ENCODE data around the gene WLS.
"Not testable (repeated sequence)": the region's sequence is repeated elsewhere in the genome, so short reads cannot be mapped to it uniquely, and the experiment has no call there.

The WLS gene

GRCh38 chr1:68164918-68165317 lies 67.4 kb downstream of the WLS start:
- no peak overlapping the region for H3K4me3 ChIP-seq (ENCODE audit: control insufficient read depth, low read depth, low read length)
- TF ChIP-seq CTCF (IDR thresholded peaks at IDR 0.05; ENCODE audit: control insufficient read depth, insufficient read depth, low read depth, low read length, missing control alignments), result no peak
- DNase-seq (ENCODE audit: low read depth), result no peak

- TF ChIP-seq CTCF (IDR thresholded peaks at IDR 0.05; ENCODE audit: control insufficient read depth, insufficient read depth, low read depth, low read length, missing control alignments), result no peak
These were observed 69.1 kb downstream of the WLS start for GRCh38 chr1:68163220-68163619.

GRCh38 chr1:68162761-68163160 lies 69.6 kb downstream of the WLS start:
- TF ChIP-seq CTCF (IDR thresholded peaks at IDR 0.05; ENCODE audit: control insufficient read depth, insufficient read depth, low read depth, low read length, missing control alignments), result peak; percentile 20
- no peak overlapping the region for H3K4me3 ChIP-seq (ENCODE audit: control insufficient read depth, low read depth, low read length)
- DNase-seq (ENCODE audit: low read depth), result no peak

More at GRCh38 chr1:68163220-68163619, 69.1 kb downstream of the WLS start:
- H3K4me3 ChIP-seq (ENCODE audit: control insufficient read depth, low read depth, low read length), result no peak overlapping the region
- no peak for DNase-seq (ENCODE audit: low read depth)

- not testable (repeated sequence) for H3K4me3 ChIP-seq (ENCODE audit: control insufficient read depth, low read depth, low read length); DNase-seq (ENCODE audit: low read depth)
These were observed 70.7 kb downstream of the WLS start for GRCh38 chr1:68161672-68162071.

- H3K4me3 ChIP-seq (ENCODE audit: control insufficient read depth, low read depth, low read length); DNase-seq (ENCODE audit: low read depth): not testable (repeated sequence)
These were observed 71.4 kb downstream of the WLS start for GRCh38 chr1:68160935-68161334.

- H3K4me3 ChIP-seq (ENCODE audit: control insufficient read depth, low read depth, low read length), result no peak overlapping the region
- no peak for TF ChIP-seq CTCF (IDR thresholded peaks at IDR 0.05; ENCODE audit: control insufficient read depth, insufficient read depth, low read depth, low read length, missing control alignments)
- no peak for DNase-seq (ENCODE audit: low read depth)
These were observed 72.3 kb downstream of the WLS start for GRCh38 chr1:68160021-68160420.

- no peak for DNase-seq (ENCODE audit: low read depth)
- no peak for TF ChIP-seq CTCF (IDR thresholded peaks at IDR 0.05; ENCODE audit: control insufficient read depth, insufficient read depth, low read depth, low read length, missing control alignments)
- no peak overlapping the region for H3K4me3 ChIP-seq (ENCODE audit: control insufficient read depth, low read depth, low read length)
These were observed 73.5 kb downstream of the WLS start for GRCh38 chr1:68158837-68159236.

GRCh38 chr1:68157416-68157815 lies 74.9 kb downstream of the WLS start:
- DNase-seq (ENCODE audit: low read depth), result no peak
- no peak for TF ChIP-seq CTCF (IDR thresholded peaks at IDR 0.05; ENCODE audit: control insufficient read depth, insufficient read depth, low read depth, low read length, missing control alignments)
- no peak overlapping the region for H3K4me3 ChIP-seq (ENCODE audit: control insufficient read depth, low read depth, low read length)
